A673 (cell line): ENCODE measurements around the gene NEDD4L. TPM values are rescaled to one million over a fixed set of nuclear protein-coding genes. Genes with fewer than 3 reads are reported as not detected.

Experiments used
- BruUV-seq: library from RNA; stranded (reverse); fragments of 400-500 nt; replicated peaks from 2 replicates; lab custom pipeline; 2021; lab: Mats Ljungman, UMichigan
- CTCF ChIA-PET: fragments of 300-600 bp; sonication (Branson Sonifier 250); formaldehyde crosslinking; loops from one replicate; lab custom pipeline; 2022; ENCODE audit warnings: antibody characterized with exemption; lab: Charles Lee
- POLR2A ChIA-PET: fragments of 300-600 bp; sonication (Branson Sonifier 250); formaldehyde crosslinking; loops from one replicate; lab custom pipeline; 2022; ENCODE audit warnings: antibody characterized with exemption; ENCODE audit not compliant: low non-redundant PET; lab: Charles Lee
- DNase-seq: peaks from one replicate; pipeline ENCODE4 v3.0.0-alpha.2; 2015; ENCODE audit warnings: low spot score
- H3K27ac ChIP-seq: fragments of 200-600 bp; sonication (generic); 2 replicates; pipeline ENCODE4 v1.5.1; 2016; ENCODE audit warnings: mixed run types, low read depth, mild to moderate bottlenecking, mixed read lengths, antibody characterized with exemption, low read length; ENCODE audit not compliant: poor library complexity, severe bottlenecking
- H3K27me3 ChIP-seq: fragments of 200-600 bp; sonication (generic); replicated peaks from 2 replicates; pipeline ENCODE4 v1.6.1; 2017; ENCODE audit warnings: mixed run types, low read depth, mild to moderate bottlenecking, mixed read lengths, antibody characterized with exemption, low read length; ENCODE audit not compliant: insufficient read depth, poor library complexity
- H3K36me3 ChIP-seq: fragments of 200-600 bp; sonication (generic); 2 replicates; pipeline ENCODE4 v1.6.1; 2016; ENCODE audit warnings: mixed run types, mild to moderate bottlenecking, mixed read lengths, antibody characterized with exemption, low read length; ENCODE audit not compliant: insufficient read depth, poor library complexity, severe bottlenecking
- H3K4me1 ChIP-seq: fragments of 200-600 bp; sonication (generic); 2 replicates; pipeline ENCODE4 v1.6.1; 2017; ENCODE audit warnings: mixed run types, mild to moderate bottlenecking, mixed read lengths, antibody characterized with exemption, low read length; ENCODE audit not compliant: insufficient read depth, poor library complexity, severe bottlenecking
- H3K4me3 ChIP-seq: fragments of 200-600 bp; sonication (generic); 2 replicates; pipeline ENCODE4 v1.5.1; 2016; ENCODE audit warnings: low read depth, mixed run types, mild to moderate bottlenecking, mixed read lengths, low read length; ENCODE audit not compliant: poor library complexity, severe bottlenecking
- H3K9me3 ChIP-seq: fragments of 200-600 bp; sonication (generic); 2 replicates; pipeline ENCODE4 v1.6.1; 2016; ENCODE audit warnings: mixed run types, low read depth, mild to moderate bottlenecking, mixed read lengths, antibody characterized with exemption, low read length; ENCODE audit not compliant: poor library complexity, severe bottlenecking
- EZH2 ChIP-seq: fragments of 200-600 bp; sonication (generic); IDR thresholded peaks from 2 replicates; pipeline ENCODE4 v1.6.1; 2017; ENCODE audit warnings: borderline replicate concordance, low read depth, mild to moderate bottlenecking, mixed read lengths, antibody characterized with exemption, low read length; ENCODE audit not compliant: poor library complexity, severe bottlenecking
- intact Hi-C: fragments of 100-400 bp; cut with micrococcal nuclease; formaldehyde crosslinking; loops from one replicate; pipeline ENCODE4 v1.10.0; 2022; ENCODE audit not compliant: unreplicated experiment
- total RNA-seq: library from RNA; stranded (reverse); gene quantifications from 2 replicates; pipeline ENCODE4 v1.2.3, GENCODE V29; 2021
- TF ChIP-seq, protein P1 (sequence below): fragments of 300-800, 200-600 bp; sonication (generic); conservative IDR thresholded peaks from 2 replicates; pipeline ENCODE4 v1.5.1; 2017; ENCODE audit warnings: low read depth, mild to moderate bottlenecking, antibody characterized with exemption, low read length, moderate library complexity, mixed read lengths

NEDD4L gene
- total RNA-seq, 1 experiment from 2014 or later: 15.3 TPM

DNA sequence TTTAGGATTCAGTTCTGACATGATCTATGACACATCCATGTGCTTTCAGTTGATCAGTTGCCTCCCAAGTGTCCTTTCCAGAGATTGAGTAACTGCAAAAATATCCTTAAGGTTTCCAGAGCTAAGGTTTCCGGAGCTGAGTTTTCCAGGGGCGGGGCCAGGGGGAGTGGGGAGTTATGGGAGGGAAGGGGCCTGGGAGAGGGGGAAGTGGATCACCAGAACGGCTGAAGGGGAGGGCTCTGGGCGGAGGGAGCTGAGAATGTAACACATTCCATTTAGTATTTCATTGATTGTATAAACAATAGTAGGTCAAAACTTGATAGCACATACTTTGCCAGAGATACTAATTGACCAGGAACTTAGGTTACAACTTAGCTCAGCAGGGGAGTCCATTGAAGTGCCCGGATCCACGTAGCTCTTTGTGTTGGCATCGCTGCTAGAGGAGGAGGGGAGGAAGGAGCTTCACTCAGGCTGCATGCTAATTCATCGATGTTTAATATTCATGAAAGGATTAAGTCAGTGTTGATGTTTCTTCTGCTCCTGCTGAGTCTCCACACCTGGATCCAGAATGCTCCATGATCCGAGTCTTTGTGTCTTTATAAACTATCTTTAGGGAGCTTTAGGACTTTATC, 295.1 kb downstream of the NEDD4L start:
- ChIA-PET POLR2A (no interaction called here), CTCF (interaction anchor here (0.6 to 1.1 kb wide), 3 partner anchors 11 to 425 kb away, joined by 3 to 7 read pairs (median 3); no protein-coding TSS in a partner anchor)
- no peak for TF ChIP-seq EZH2
- TF ChIP-seq, protein P1, sequence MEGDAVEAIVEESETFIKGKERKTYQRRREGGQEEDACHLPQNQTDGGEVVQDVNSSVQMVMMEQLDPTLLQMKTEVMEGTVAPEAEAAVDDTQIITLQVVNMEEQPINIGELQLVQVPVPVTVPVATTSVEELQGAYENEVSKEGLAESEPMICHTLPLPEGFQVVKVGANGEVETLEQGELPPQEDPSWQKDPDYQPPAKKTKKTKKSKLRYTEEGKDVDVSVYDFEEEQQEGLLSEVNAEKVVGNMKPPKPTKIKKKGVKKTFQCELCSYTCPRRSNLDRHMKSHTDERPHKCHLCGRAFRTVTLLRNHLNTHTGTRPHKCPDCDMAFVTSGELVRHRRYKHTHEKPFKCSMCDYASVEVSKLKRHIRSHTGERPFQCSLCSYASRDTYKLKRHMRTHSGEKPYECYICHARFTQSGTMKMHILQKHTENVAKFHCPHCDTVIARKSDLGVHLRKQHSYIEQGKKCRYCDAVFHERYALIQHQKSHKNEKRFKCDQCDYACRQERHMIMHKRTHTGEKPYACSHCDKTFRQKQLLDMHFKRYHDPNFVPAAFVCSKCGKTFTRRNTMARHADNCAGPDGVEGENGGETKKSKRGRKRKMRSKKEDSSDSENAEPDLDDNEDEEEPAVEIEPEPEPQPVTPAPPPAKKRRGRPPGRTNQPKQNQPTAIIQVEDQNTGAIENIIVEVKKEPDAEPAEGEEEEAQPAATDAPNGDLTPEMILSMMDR: no peak
- H3K4me1 ChIP-seq: peaks cover 51% of the 10 kb centered on the region
- peak overlapping the region; percentile 53 for H3K27ac ChIP-seq
- H3K36me3 ChIP-seq: no peaks in the 10 kb centered on the region
- no peak overlapping the region for H3K4me3 ChIP-seq
- intact Hi-C loops: loop anchor here (5.0 kb wide), 1 partner anchor 153 kb away; no protein-coding TSS in a partner anchor
- BruUV-seq: no TSS peak
- no peaks in the 10 kb centered on the region for H3K9me3 ChIP-seq
- peak; percentile 76 for DNase-seq
- no peaks in the 10 kb centered on the region for H3K27me3 ChIP-seq

DNA sequence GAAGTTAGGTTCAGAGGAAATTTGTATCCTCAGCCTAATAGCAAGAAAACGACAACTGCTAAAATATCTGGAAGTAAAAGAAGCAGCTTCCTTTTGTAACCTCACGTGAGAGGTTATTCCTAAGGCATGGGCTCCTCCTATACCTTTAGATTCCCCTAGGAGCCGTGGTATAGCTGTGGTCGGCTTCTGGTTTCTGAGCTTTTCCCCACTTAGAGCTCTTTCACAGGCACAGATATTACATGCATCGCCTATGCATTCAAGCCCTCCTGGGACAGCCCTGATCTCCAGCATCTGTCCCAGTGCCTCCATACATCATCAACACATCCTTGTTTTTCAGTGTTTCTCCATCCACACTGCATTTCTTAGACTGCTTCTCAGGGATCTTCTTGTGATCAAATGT, 295.9 kb downstream of the NEDD4L start:
- no peaks in the 10 kb centered on the region for H3K36me3 ChIP-seq
- no peak for DNase-seq
- no peak for TF ChIP-seq EZH2
- TF ChIP-seq, protein P1: no peak
- H3K27me3 ChIP-seq: no peaks in the 10 kb centered on the region
- peaks cover 50% of the 10 kb centered on the region for H3K4me1 ChIP-seq
- no peak overlapping the region for H3K4me3 ChIP-seq
- CTCF ChIA-PET: interaction anchor here (0.6 kb wide), 1 partner anchor 424 kb away, joined by 3 read pairs; no protein-coding TSS in a partner anchor
- intact Hi-C loops: loop anchor here (5.0 kb wide), 1 partner anchor 152 kb away; no protein-coding TSS in a partner anchor
- POLR2A ChIA-PET: no interaction called here
- H3K9me3 ChIP-seq: no peaks in the 10 kb centered on the region
- no peak overlapping the region for H3K27ac ChIP-seq
- BruUV-seq: no TSS peak

DNA sequence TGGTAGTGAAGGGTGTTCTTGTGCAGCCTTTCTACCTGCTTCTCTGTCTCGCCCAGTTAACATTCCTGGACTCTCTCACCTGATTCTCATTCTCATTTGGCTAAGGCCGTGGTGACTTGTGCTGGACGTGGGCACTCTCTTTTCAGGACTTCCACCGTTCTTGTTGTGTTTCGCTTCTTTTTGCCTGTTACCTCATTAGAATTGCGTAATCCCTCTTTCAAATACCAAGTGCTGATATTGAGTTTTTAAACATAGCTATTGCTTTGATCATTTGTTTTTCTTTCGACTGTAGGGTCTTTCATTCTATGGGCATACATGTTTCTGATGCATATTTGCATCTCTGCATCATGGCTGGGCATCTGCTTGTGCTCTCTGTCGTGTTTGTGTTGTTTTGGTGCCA, 297.9 kb downstream of the NEDD4L start:
- TF ChIP-seq, protein P1: no peak
- TF ChIP-seq EZH2: no peak
- Histone ChIP-seq H3K4me3 (no peak overlapping the region), H3K36me3 (no peaks in the 10 kb centered on the region), H3K27me3 (no peaks in the 10 kb centered on the region), H3K27ac (no peak overlapping the region), H3K4me1 (peaks cover 32% of the 10 kb centered on the region), H3K9me3 (no peaks in the 10 kb centered on the region)
- no peak for DNase-seq
- intact Hi-C loops: no loop called here
- ChIA-PET POLR2A (no interaction called here), CTCF (no interaction called here)
- BruUV-seq: no TSS peak
